Endodermal cell (in vitro differentiated cells): ENCODE data around the gene TMEM236. TPM values are rescaled to one million over a fixed set of nuclear protein-coding genes. Genes with fewer than 3 reads are reported as not detected.

ENCODE experiments used
- DNase-seq: peaks from one replicate; pipeline ENCODE4 v3.0.0-alpha.2; 2017
- H3K27ac ChIP-seq: 2 replicates; pipeline ENCODE4 v1.5.1; 2013; ENCODE audit warnings: mild to moderate bottlenecking, low read depth, low read length, moderate library complexity
- H3K27me3 ChIP-seq: 2 replicates; pipeline ENCODE4 v1.6.1; 2013; ENCODE audit warnings: mild to moderate bottlenecking, low read length, moderate library complexity; ENCODE audit not compliant: insufficient read depth, control insufficient read depth, poor library complexity, severe bottlenecking
- H3K36me3 ChIP-seq: 2 replicates; pipeline ENCODE4 v1.7.0; 2013; ENCODE audit warnings: mild to moderate bottlenecking, low read length, moderate library complexity; ENCODE audit not compliant: control insufficient read depth, insufficient read depth
- H3K4me1 ChIP-seq: one replicate; pipeline ENCODE4 v1.7.0; 2013; ENCODE audit warnings: low read length; ENCODE audit not compliant: control insufficient read depth, insufficient read depth
- H3K4me3 ChIP-seq: 2 replicates; pipeline ENCODE4 v1.5.1; 2013; ENCODE audit warnings: mild to moderate bottlenecking, low read length, moderate library complexity
- H3K9ac ChIP-seq: 2 replicates; pipeline ENCODE4 v1.6.1; 2013; ENCODE audit warnings: mild to moderate bottlenecking, low read length, moderate library complexity; ENCODE audit not compliant: poor library complexity, severe bottlenecking; ENCODE audit errors: extremely low read depth
- H3K9me3 ChIP-seq: 2 replicates; pipeline ENCODE4 v1.6.1; 2013; ENCODE audit warnings: mild to moderate bottlenecking, low read length, moderate library complexity; ENCODE audit not compliant: control insufficient read depth
- H3K27ac Mint-ChIP-seq: 2 replicates; pipeline ENCODE4 v1.8.0; 2020; ENCODE audit warnings: mixed read lengths
- H3K27me3 Mint-ChIP-seq: 2 replicates; pipeline ENCODE4 v1.8.0; 2021; ENCODE audit warnings: mild to moderate bottlenecking, mixed read lengths; ENCODE audit not compliant: insufficient read depth
- H3K36me3 Mint-ChIP-seq: 2 replicates; pipeline ENCODE4 v1.8.0; 2020; ENCODE audit warnings: low read depth, mixed read lengths
- H3K4me1 Mint-ChIP-seq: 2 replicates; pipeline ENCODE4 v1.8.0; 2020; ENCODE audit warnings: mixed read lengths
- H3K4me3 Mint-ChIP-seq: 2 replicates; pipeline ENCODE4 v1.8.0; 2020; ENCODE audit warnings: mild to moderate bottlenecking, moderate library complexity, mixed read lengths
- H3K9me3 Mint-ChIP-seq: 2 replicates; pipeline ENCODE4 v1.8.0; 2020; ENCODE audit warnings: mild to moderate bottlenecking, mixed read lengths
- WGBS, 2 experiments: methylation state at CpG; one replicate each; pipeline versions ENCODE4 v1.1.5 to v1.1.7; 2013; ENCODE audit warnings: missing lambda C conversion rate in 2 of 2, mixed read lengths in 1 of 2; ENCODE audit not compliant: insufficient coverage in 1 of 2, insufficient read length in 1 of 2; 5-methylcytosine and 5-hydroxymethylcytosine counted together
- total RNA-seq, 2 donors: library from RNA; stranded (reverse); fragmentation: NEBNext Ultra II Directional in 1 of 2; extraction: Animal tissue kit (Norgen Biotek cat#: 25700) in 1 of 2; gene quantifications; 2 replicates in 1 of 2; 3 replicates in 1 of 2; pipeline ENCODE4 v1.2.1, GENCODE V29; 2021
- TF ChIP-seq, protein P1 (sequence below): fragments of 200-600 bp; sonication (generic); conservative IDR thresholded peaks from 2 replicates; pipeline ENCODE4 v1.5.0; 2021; ENCODE audit warnings: antibody characterized with exemption, mild to moderate bottlenecking

Gene TMEM236
- total RNA-seq, 2 donors from 2014 or later, result 0.04 TPM; not detected in 1

GRCh38 chr10:17801507-17801906 is 49.5 kb downstream of the TMEM236 start:
- peaks cover 14% of the 10 kb centered on the region for H3K9me3 ChIP-seq
- Mint-ChIP-seq H3K36me3 (no peaks in the 10 kb centered on the region), H3K27me3 (no peaks in the 10 kb centered on the region), H3K27ac (no peak overlapping the region), H3K4me3 (no peak overlapping the region), H3K4me1 (no peaks in the 10 kb centered on the region), H3K9me3 (peaks cover 5% of the 10 kb centered on the region)
- WGBS, 2 experiments, result 94% methylated on average over 2 of the region's 3 CpGs; no CpG with 5 or more reads in 1 of the 2 experiments
- no peak overlapping the region for H3K9ac ChIP-seq
- H3K4me1 ChIP-seq, result no peaks in the 10 kb centered on the region
- no peaks in the 10 kb centered on the region for H3K27me3 ChIP-seq
- TF ChIP-seq, protein P1, sequence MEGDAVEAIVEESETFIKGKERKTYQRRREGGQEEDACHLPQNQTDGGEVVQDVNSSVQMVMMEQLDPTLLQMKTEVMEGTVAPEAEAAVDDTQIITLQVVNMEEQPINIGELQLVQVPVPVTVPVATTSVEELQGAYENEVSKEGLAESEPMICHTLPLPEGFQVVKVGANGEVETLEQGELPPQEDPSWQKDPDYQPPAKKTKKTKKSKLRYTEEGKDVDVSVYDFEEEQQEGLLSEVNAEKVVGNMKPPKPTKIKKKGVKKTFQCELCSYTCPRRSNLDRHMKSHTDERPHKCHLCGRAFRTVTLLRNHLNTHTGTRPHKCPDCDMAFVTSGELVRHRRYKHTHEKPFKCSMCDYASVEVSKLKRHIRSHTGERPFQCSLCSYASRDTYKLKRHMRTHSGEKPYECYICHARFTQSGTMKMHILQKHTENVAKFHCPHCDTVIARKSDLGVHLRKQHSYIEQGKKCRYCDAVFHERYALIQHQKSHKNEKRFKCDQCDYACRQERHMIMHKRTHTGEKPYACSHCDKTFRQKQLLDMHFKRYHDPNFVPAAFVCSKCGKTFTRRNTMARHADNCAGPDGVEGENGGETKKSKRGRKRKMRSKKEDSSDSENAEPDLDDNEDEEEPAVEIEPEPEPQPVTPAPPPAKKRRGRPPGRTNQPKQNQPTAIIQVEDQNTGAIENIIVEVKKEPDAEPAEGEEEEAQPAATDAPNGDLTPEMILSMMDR, result peak; percentile 65
- no peak overlapping the region for H3K4me3 ChIP-seq
- H3K27ac ChIP-seq, result no peak overlapping the region
- DNase-seq, result no peak
- H3K36me3 ChIP-seq, result no peaks in the 10 kb centered on the region

DNA sequence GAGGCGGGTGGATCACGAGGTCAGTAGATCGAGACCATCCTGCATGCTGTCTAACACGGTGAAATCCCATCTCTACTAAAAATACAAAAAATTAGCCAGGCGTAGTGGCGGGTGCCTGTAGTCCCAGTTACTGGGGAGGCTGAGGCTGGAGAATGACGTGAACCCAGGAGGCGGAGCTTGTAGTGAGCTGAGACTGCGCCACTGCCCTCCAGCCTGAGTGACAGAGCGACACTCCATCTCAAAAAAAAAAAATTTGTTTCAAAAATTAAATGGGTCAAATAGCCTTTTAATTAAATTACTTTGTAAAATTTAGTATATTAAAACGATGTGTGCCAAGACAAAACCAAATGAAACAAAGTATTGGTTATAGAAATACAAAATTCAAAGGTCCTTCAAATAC is 50.3 kb downstream of the TMEM236 start:
- TF ChIP-seq, protein P1, result no peak
- Histone ChIP-seq H3K27ac (no peak overlapping the region), H3K4me3 (no peak overlapping the region), H3K4me1 (no peaks in the 10 kb centered on the region), H3K9ac (no peak overlapping the region), H3K36me3 (no peaks in the 10 kb centered on the region), H3K9me3 (peaks cover 7% of the 10 kb centered on the region), H3K27me3 (no peaks in the 10 kb centered on the region)
- Mint-ChIP-seq H3K4me3 (no peak overlapping the region), H3K9me3 (no peaks in the 10 kb centered on the region), H3K36me3 (no peaks in the 10 kb centered on the region), H3K27me3 (no peaks in the 10 kb centered on the region), H3K4me1 (no peaks in the 10 kb centered on the region), H3K27ac (no peak overlapping the region)
- WGBS, 2 experiments, result 96 to 100% methylated on average over 3 to 10 of the region's 11 CpGs
- DNase-seq, result no peak

- TF ChIP-seq, protein P1, result no peak
- H3K27me3 Mint-ChIP-seq, result no peaks in the 10 kb centered on the region
- H3K4me3 ChIP-seq, result no peak overlapping the region
- peaks cover under 1% of the 10 kb centered on the region for H3K9me3 ChIP-seq
- H3K9me3 Mint-ChIP-seq, result no peaks in the 10 kb centered on the region
- no peak overlapping the region for H3K27ac ChIP-seq
- H3K4me1 ChIP-seq, result no peaks in the 10 kb centered on the region
- no peak for DNase-seq
- H3K36me3 ChIP-seq, result no peaks in the 10 kb centered on the region
- no peak overlapping the region for H3K4me3 Mint-ChIP-seq
- 96% methylated on average over 1 of the region's 1 CpG; no CpG with 5 or more reads in 1 of the 2 experiments for WGBS, 2 experiments
- no peak overlapping the region for H3K9ac ChIP-seq
- H3K4me1 Mint-ChIP-seq, result no peaks in the 10 kb centered on the region
- H3K27me3 ChIP-seq, result no peaks in the 10 kb centered on the region
- H3K27ac Mint-ChIP-seq, result no peak overlapping the region
- H3K36me3 Mint-ChIP-seq, result no peaks in the 10 kb centered on the region
These were observed 51.0 kb downstream of the TMEM236 start for GRCh38 chr10:17802976-17803375.
